Activated T-helper 1 cell treated with anti-CD3 and anti-CD28 coated beads, Interleukin-12 subunit alpha, Interleukin-12 subunit beta, Interleukin-2, Interleukin-4 antibody, amounts not matched to agents 30 ng/mL and 10 ng/mL and 1 ng/mL, durations not matched to agents 14 hours and 24 hours and 36 hours (primary cell): ENCODE data around the gene PRSS12. TPM values are rescaled to one million over a fixed set of nuclear protein-coding genes. Genes with fewer than 3 reads are reported as not detected.

Experiments used
- DNase-seq: peaks from one replicate; pipeline ENCODE4 v3.0.0; 2021; ENCODE audit warnings: low spot score
- H3K27ac Mint-ChIP-seq: one replicate; pipeline ENCODE4 v1.8.0; 2021; ENCODE audit warnings: mild to moderate bottlenecking, mixed read lengths
- H3K27me3 Mint-ChIP-seq: one replicate; pipeline ENCODE4 v1.8.0; 2022; ENCODE audit warnings: mild to moderate bottlenecking, moderate library complexity, mixed read lengths; ENCODE audit not compliant: insufficient read depth
- H3K36me3 Mint-ChIP-seq: one replicate; pipeline ENCODE4 v1.8.0; 2021; ENCODE audit warnings: low read depth, mixed read lengths
- H3K4me1 Mint-ChIP-seq: one replicate; pipeline ENCODE4 v1.8.0; 2021; ENCODE audit warnings: low read depth, mixed read lengths
- H3K4me3 Mint-ChIP-seq: one replicate; pipeline ENCODE4 v1.8.0; 2021; ENCODE audit warnings: mild to moderate bottlenecking, moderate library complexity, mixed read lengths
- H3K9me3 Mint-ChIP-seq: one replicate; pipeline ENCODE4 v1.8.0; 2021; ENCODE audit warnings: mixed read lengths
- intact Hi-C: fragments of 100-400 bp; cut with micrococcal nuclease; formaldehyde crosslinking; loops from one replicate; pipeline ENCODE4 v1.15.1; 2024
- total RNA-seq: library from RNA; stranded (reverse); gene quantifications from 2 replicates; pipeline ENCODE4 v1.2.3, GENCODE V29; 2022

Gene PRSS12
- total RNA-seq, 1 donor from 2014 or later: not detected

- Mint-ChIP-seq H3K4me1 (peaks cover 16% of the 10 kb centered on the region), H3K27me3 (peaks cover 57% of the 10 kb centered on the region), H3K9me3 (no peaks in the 10 kb centered on the region), H3K27ac (peak overlapping the region; percentile 73), H3K4me3 (peak overlapping the region; percentile 80), H3K36me3 (peaks cover 3% of the 10 kb centered on the region)
- no peak for DNase-seq
- intact Hi-C loops: no loop called here
Observed at GRCh38 chr4:118351851-118352827, 664 bp downstream of the PRSS12 start.

GRCh38 chr4:118350961-118351360 lies 1.8 kb downstream of the PRSS12 start:
- Mint-ChIP-seq H3K4me1 (peaks cover 16% of the 10 kb centered on the region), H3K9me3 (no peaks in the 10 kb centered on the region), H3K36me3 (peaks cover 3% of the 10 kb centered on the region), H3K27me3 (peaks cover 57% of the 10 kb centered on the region), H3K4me3 (no peak overlapping the region), H3K27ac (no peak overlapping the region)
- DNase-seq: no peak
- intact Hi-C loops: no loop called here

GRCh38 chr4:118348886-118349285 lies 3.9 kb downstream of the PRSS12 start:
- Mint-ChIP-seq H3K27ac (no peak overlapping the region), H3K4me3 (no peak overlapping the region), H3K9me3 (no peaks in the 10 kb centered on the region), H3K36me3 (peaks cover 3% of the 10 kb centered on the region), H3K4me1 (peaks cover 16% of the 10 kb centered on the region), H3K27me3 (peaks cover 42% of the 10 kb centered on the region)
- DNase-seq: no peak
- intact Hi-C loops: no loop called here

GRCh38 chr4:118346495-118346894 lies 6.3 kb downstream of the PRSS12 start:
- Mint-ChIP-seq H3K4me1 (peaks cover 2% of the 10 kb centered on the region), H3K27ac (no peak overlapping the region), H3K27me3 (peaks cover 29% of the 10 kb centered on the region), H3K9me3 (no peaks in the 10 kb centered on the region), H3K36me3 (no peaks in the 10 kb centered on the region), H3K4me3 (no peak overlapping the region)
- no peak for DNase-seq
- intact Hi-C loops: no loop called here

- intact Hi-C loops: no loop called here
- H3K36me3 Mint-ChIP-seq: no peaks in the 10 kb centered on the region
- H3K4me1 Mint-ChIP-seq: no peaks in the 10 kb centered on the region
Observed at GRCh38 chr4:118345813-118346212, 7.0 kb downstream of the PRSS12 start.

GRCh38 chr4:118344801-118345200 lies 8.0 kb downstream of the PRSS12 start:
- Mint-ChIP-seq H3K27me3 (peaks cover 15% of the 10 kb centered on the region), H3K9me3 (no peaks in the 10 kb centered on the region), H3K27ac (no peak overlapping the region), H3K4me3 (no peak overlapping the region), H3K4me1 (no peaks in the 10 kb centered on the region), H3K36me3 (no peaks in the 10 kb centered on the region)
- intact Hi-C loops: no loop called here
- no peak for DNase-seq

More at GRCh38 chr4:118345813-118346212, 7.0 kb downstream of the PRSS12 start:
- peaks cover 24% of the 10 kb centered on the region for H3K27me3 Mint-ChIP-seq
- no peaks in the 10 kb centered on the region for H3K9me3 Mint-ChIP-seq
- no peak overlapping the region for H3K4me3 Mint-ChIP-seq
- no peak for DNase-seq
- H3K27ac Mint-ChIP-seq: no peak overlapping the region

GRCh38 chr4:118343501-118343900 lies 9.3 kb downstream of the PRSS12 start:
- no peaks in the 10 kb centered on the region for H3K36me3 Mint-ChIP-seq
- H3K4me1 Mint-ChIP-seq: no peaks in the 10 kb centered on the region
- H3K4me3 Mint-ChIP-seq: no peak overlapping the region
- intact Hi-C loops: no loop called here
- DNase-seq: no peak
- peaks cover 11% of the 10 kb centered on the region for H3K27me3 Mint-ChIP-seq
- no peaks in the 10 kb centered on the region for H3K9me3 Mint-ChIP-seq
- no peak overlapping the region for H3K27ac Mint-ChIP-seq

GRCh38 chr4:118340109-118340508 lies 12.7 kb downstream of the PRSS12 start:
- H3K36me3 Mint-ChIP-seq: no peaks in the 10 kb centered on the region
- no peak for DNase-seq
- no peak overlapping the region for H3K4me3 Mint-ChIP-seq
- H3K27me3 Mint-ChIP-seq: peaks cover 5% of the 10 kb centered on the region
- intact Hi-C loops: no loop called here
- H3K4me1 Mint-ChIP-seq: no peaks in the 10 kb centered on the region
- no peaks in the 10 kb centered on the region for H3K9me3 Mint-ChIP-seq
- H3K27ac Mint-ChIP-seq: no peak overlapping the region

- intact Hi-C loops: no loop called here
- no peak for DNase-seq
- Mint-ChIP-seq H3K4me1 (no peaks in the 10 kb centered on the region), H3K4me3 (no peak overlapping the region), H3K27me3 (peaks cover 2% of the 10 kb centered on the region), H3K27ac (no peak overlapping the region), H3K9me3 (no peaks in the 10 kb centered on the region), H3K36me3 (no peaks in the 10 kb centered on the region)
Observed at GRCh38 chr4:118338981-118339765, 13.6 kb downstream of the PRSS12 start.

GRCh38 chr4:118338518-118338917 lies 14.3 kb downstream of the PRSS12 start:
- H3K27me3 Mint-ChIP-seq: peaks cover 2% of the 10 kb centered on the region
- no peaks in the 10 kb centered on the region for H3K4me1 Mint-ChIP-seq
- H3K36me3 Mint-ChIP-seq: no peaks in the 10 kb centered on the region
- no peaks in the 10 kb centered on the region for H3K9me3 Mint-ChIP-seq
- no peak overlapping the region for H3K27ac Mint-ChIP-seq
- no peak for DNase-seq
- no peak overlapping the region for H3K4me3 Mint-ChIP-seq
- intact Hi-C loops: no loop called here

GRCh38 chr4:118337954-118338353 lies 14.8 kb downstream of the PRSS12 start:
- Mint-ChIP-seq H3K27ac (no peak overlapping the region), H3K4me1 (no peaks in the 10 kb centered on the region), H3K27me3 (peaks cover 2% of the 10 kb centered on the region), H3K9me3 (no peaks in the 10 kb centered on the region), H3K36me3 (no peaks in the 10 kb centered on the region), H3K4me3 (no peak overlapping the region)
- intact Hi-C loops: no loop called here
- no peak for DNase-seq

GRCh38 chr4:118335774-118336173 lies 17.0 kb downstream of the PRSS12 start:
- Mint-ChIP-seq H3K4me3 (no peak overlapping the region), H3K27me3 (no peaks in the 10 kb centered on the region)
- no peak for DNase-seq

GRCh38 chr4:118335324-118335723 lies 17.5 kb downstream of the PRSS12 start:
- intact Hi-C loops: no loop called here

More at GRCh38 chr4:118335774-118336173, 17.0 kb downstream of the PRSS12 start:
- H3K27ac Mint-ChIP-seq: no peak overlapping the region
- H3K9me3 Mint-ChIP-seq: no peaks in the 10 kb centered on the region
- no peaks in the 10 kb centered on the region for H3K36me3 Mint-ChIP-seq
- no peaks in the 10 kb centered on the region for H3K4me1 Mint-ChIP-seq
- intact Hi-C loops: no loop called here

More at GRCh38 chr4:118335324-118335723, 17.5 kb downstream of the PRSS12 start:
- no peaks in the 10 kb centered on the region for H3K9me3 Mint-ChIP-seq
- DNase-seq: no peak
- H3K36me3 Mint-ChIP-seq: no peaks in the 10 kb centered on the region
- H3K27ac Mint-ChIP-seq: no peak overlapping the region
- no peak overlapping the region for H3K4me3 Mint-ChIP-seq
- peaks cover under 1% of the 10 kb centered on the region for H3K27me3 Mint-ChIP-seq
- no peaks in the 10 kb centered on the region for H3K4me1 Mint-ChIP-seq
